NCI-H345 treated with DMSO at 0.1 percent for 48 hours (cell line): Measurements from ENCODE around the gene GLUL.
"Not testable (repeated sequence)": the region's sequence is repeated elsewhere in the genome, so short reads cannot be mapped to it uniquely, and the experiment has no call there.

Source experiments
- DNase-seq: peaks from one replicate; lab custom pipeline; 2025; ENCODE audit not compliant: unreplicated experiment; lab: John Stamatoyannopoulos, UW

The GLUL gene

GRCh38 chr1:182368903-182369302 is 22.7 kb downstream of the GLUL start:
- DNase-seq, result no peak

GRCh38 chr1:182368358-182368757 is 23.2 kb downstream of the GLUL start:
- DNase-seq, result no peak

- DNase-seq, result no peak
These were observed 23.7 kb downstream of the GLUL start for GRCh38 chr1:182367926-182368325.

- no peak for DNase-seq
These were observed 25.0 kb downstream of the GLUL start for GRCh38 chr1:182366596-182366995.

- DNase-seq, result no peak
These were observed 31.9 kb downstream of the GLUL start for GRCh38 chr1:182359645-182360044.

GRCh38 chr1:182357913-182358312 is 33.7 kb downstream of the GLUL start:
- DNase-seq, result peak; percentile 28

- no peak for DNase-seq
These were observed 34.4 kb downstream of the GLUL start for GRCh38 chr1:182357171-182357570.

- no peak for DNase-seq
These were observed 35.9 kb downstream of the GLUL start for GRCh38 chr1:182355723-182356098.

- no peak for DNase-seq
These were observed 39.7 kb downstream of the GLUL start for GRCh38 chr1:182351790-182352364.

GRCh38 chr1:182350839-182351238 is 40.8 kb downstream of the GLUL start:
- no peak for DNase-seq

- no peak for DNase-seq
These were observed 42.4 kb downstream of the GLUL start for GRCh38 chr1:182348961-182349747.

- DNase-seq, result no peak
These were observed 44.6 kb downstream of the GLUL start for GRCh38 chr1:182347019-182347418.

- no peak for DNase-seq
These were observed 51.1 kb downstream of the GLUL start for GRCh38 chr1:182340233-182341058.

- DNase-seq, result no peak
These were observed 51.9 kb downstream of the GLUL start for GRCh38 chr1:182339684-182340083.

GRCh38 chr1:182338806-182339370 is 52.7 kb downstream of the GLUL start:
- no peak for DNase-seq

GRCh38 chr1:182337736-182338571 is 53.6 kb downstream of the GLUL start:
- peak; percentile 13 for DNase-seq

- no peak for DNase-seq
These were observed 55.6 kb downstream of the GLUL start for GRCh38 chr1:182335771-182336566.

- not testable (repeated sequence) for DNase-seq
These were observed 58.5 kb downstream of the GLUL start for GRCh38 chr1:182333071-182333571.

- no peak for DNase-seq
These were observed 59.1 kb downstream of the GLUL start for GRCh38 chr1:182332261-182333060.
